Measurements from ENCODE around the gene ELMO1.

ELMO1 gene

GRCh38 chr7:37448636-37449361 lies at the start of gene ELMO1:
TSS of gene ELMO1 (minus strand) at chr7:37448864. CDS start at chr7:37342690, 106,174 bp downstream.
- no peak for DNase-seq

GRCh38 chr7:37497576-37497975 lies 48.9 kb upstream of the ELMO1 start:
- DNase-seq: no peak

- DNase-seq: no peak
Measured at GRCh38 chr7:37495574-37496184, 47.0 kb upstream of the ELMO1 start.

- DNase-seq: no peak
Measured at GRCh38 chr7:37494926-37495325, 46.3 kb upstream of the ELMO1 start.

GRCh38 chr7:37493810-37494209 lies 45.1 kb upstream of the ELMO1 start:
- DNase-seq: no peak

- no peak for DNase-seq
Measured at GRCh38 chr7:37493123-37493522, 44.5 kb upstream of the ELMO1 start.

- DNase-seq: no peak
Measured at GRCh38 chr7:37491919-37492694, 43.4 kb upstream of the ELMO1 start.

- no peak for DNase-seq
Measured at GRCh38 chr7:37489703-37490102, 41.0 kb upstream of the ELMO1 start.

- DNase-seq: no peak
Measured at GRCh38 chr7:37488163-37488764, 39.6 kb upstream of the ELMO1 start.

GRCh38 chr7:37484426-37485073 lies 35.9 kb upstream of the ELMO1 start:
- no peak for DNase-seq

GRCh38 chr7:37483627-37484026 lies 35.0 kb upstream of the ELMO1 start:
- no peak for DNase-seq

GRCh38 chr7:37482953-37483352 lies 34.3 kb upstream of the ELMO1 start:
- no peak for DNase-seq

- no peak for DNase-seq
Measured at GRCh38 chr7:37482505-37482904, 33.8 kb upstream of the ELMO1 start.

- no peak for DNase-seq
Measured at GRCh38 chr7:37481722-37482288, 33.1 kb upstream of the ELMO1 start.

- DNase-seq: no peak
Measured at GRCh38 chr7:37481154-37481553, 32.5 kb upstream of the ELMO1 start.

GRCh38 chr7:37480041-37481031 lies 31.7 kb upstream of the ELMO1 start:
- DNase-seq: no peak

- no peak for DNase-seq
Measured at GRCh38 chr7:37476881-37477450, 28.3 kb upstream of the ELMO1 start.

- DNase-seq: no peak
Measured at GRCh38 chr7:37476428-37476827, 27.8 kb upstream of the ELMO1 start.

GRCh38 chr7:37475646-37476045 lies 27.0 kb upstream of the ELMO1 start:
- no peak for DNase-seq

GRCh38 chr7:37471619-37472018 lies 23.0 kb upstream of the ELMO1 start:
- no peak for DNase-seq

GRCh38 chr7:37467002-37467401 lies 18.3 kb upstream of the ELMO1 start:
- no peak for DNase-seq
